ENCODE results near the gene B4GALNT4. TPM values are rescaled to one million over a fixed set of nuclear protein-coding genes. Genes with fewer than 3 reads are reported as not detected.

The B4GALNT4 gene
- total and polyA plus RNA-seq, 2 donors (not counting 1 experiment from before 2014, with no cell fraction given), result 1.5 to 3.8 TPM

DNA sequence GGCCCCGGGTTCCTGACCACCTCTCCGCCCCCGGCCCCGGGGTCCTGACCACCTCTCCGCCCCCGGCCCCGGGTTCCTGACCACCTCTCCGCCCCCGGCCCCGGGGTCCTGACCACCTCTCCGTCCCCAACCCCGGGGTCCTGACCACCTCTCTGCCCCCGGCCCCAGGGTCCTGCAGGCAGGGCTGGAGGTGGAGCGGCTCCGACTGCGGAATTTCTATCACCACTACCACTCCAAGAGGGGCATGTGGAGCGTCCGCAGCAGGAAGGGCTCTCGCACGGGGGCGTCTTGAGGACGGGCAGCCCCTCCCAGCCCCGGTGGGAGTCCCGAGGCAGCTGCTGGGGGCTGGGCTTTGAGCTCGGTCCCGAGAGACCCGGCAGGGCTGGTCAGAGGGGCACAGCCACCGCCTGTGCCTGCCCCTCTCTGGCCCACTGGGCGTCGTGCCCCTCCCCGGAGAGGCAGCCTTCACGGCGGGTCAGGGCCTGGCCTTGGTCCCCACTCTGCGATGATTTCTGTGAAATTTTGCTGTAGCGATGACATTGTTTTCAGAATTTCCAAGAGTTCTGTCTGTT is 12.3 kb downstream of the B4GALNT4 start:
- no peaks in the 10 kb centered on the region for H4K20me1 ChIP-seq (ENCODE audit: control insufficient read depth, extremely low read depth, insufficient read depth, low read length)
- no peaks in the 10 kb centered on the region for H3K79me2 ChIP-seq (ENCODE audit: control insufficient read depth, insufficient read depth, low read length)
- H3K4me2 ChIP-seq (ENCODE audit: extremely low read depth, insufficient read depth, low read length), result no peak overlapping the region
- H3K27me3 ChIP-seq (ENCODE audit: control insufficient read depth, insufficient read depth, low read length), result no peaks in the 10 kb centered on the region
- no peaks in the 10 kb centered on the region for H3K4me1 ChIP-seq (ENCODE audit: control insufficient read depth, extremely low read depth, insufficient read depth, low read length)
- H3K27ac ChIP-seq (ENCODE audit: insufficient read depth, low read length), result no peak overlapping the region
- H3K4me3 ChIP-seq (replicated peaks in 1 of 4; ENCODE audit: control extremely low read depth in 1 of 4, insufficient read depth in 1 of 4, low read depth in 3 of 4, low read length in 4 of 4), result no peak overlapping the region
- H3K9ac ChIP-seq (ENCODE audit: insufficient read depth, low read length), result no peak overlapping the region
- no peaks in the 10 kb centered on the region for H3K36me3 ChIP-seq (ENCODE audit: control insufficient read depth, insufficient read depth, low read length)
- DNase-seq (ENCODE audit: low read depth in 2 of 2), result no peak
- H3K9me3 ChIP-seq (ENCODE audit: control insufficient read depth, insufficient read depth, low read depth, low read length), result no peaks in the 10 kb centered on the region
- H2AFZ ChIP-seq (ENCODE audit: low read length), result no peak overlapping the region
- TF ChIP-seq EZH2 (IDR thresholded peaks at IDR 0.05; ENCODE audit: low read length, missing control alignments), result no peak
- no peak for TF ChIP-seq CTCF (conservative IDR thresholded peaks at IDR 0.05 in 1 of 2, IDR thresholded peaks at IDR 0.05 in 1 of 2; ENCODE audit: low read depth in 1 of 2, low read length in 2 of 2)

DNA sequence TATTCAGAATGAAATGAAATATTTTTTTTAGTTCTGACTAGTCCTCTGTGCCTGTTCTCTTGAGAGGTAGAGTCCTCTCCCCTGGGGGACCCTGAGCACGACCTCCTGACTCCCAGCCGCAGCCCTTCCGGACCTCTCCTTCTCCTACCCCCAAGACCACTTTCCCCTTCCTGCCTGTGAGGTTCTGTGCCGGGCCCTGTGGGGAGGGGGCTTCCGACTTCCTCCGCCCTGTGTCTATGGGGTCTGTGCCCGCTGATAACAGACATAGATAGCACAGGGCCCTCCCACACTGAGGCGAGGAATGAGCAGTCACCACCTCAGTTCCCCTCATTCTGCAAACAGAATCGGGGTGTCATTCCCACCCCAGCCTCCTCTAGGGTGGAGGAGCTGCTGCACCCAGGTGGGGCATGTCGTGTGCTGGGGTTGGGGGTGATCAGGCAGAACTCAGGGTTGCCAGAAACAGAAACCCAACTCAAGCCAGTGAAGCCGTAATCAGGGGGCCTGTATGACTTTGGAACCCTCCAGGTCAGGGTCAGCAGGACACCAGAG is 12.9 kb downstream of the B4GALNT4 start:
- Histone ChIP-seq H3K79me2 (ENCODE audit: control insufficient read depth, insufficient read depth, low read length) (no peaks in the 10 kb centered on the region), H3K36me3 (ENCODE audit: control insufficient read depth, insufficient read depth, low read length) (no peaks in the 10 kb centered on the region), H3K9me3 (ENCODE audit: control insufficient read depth, insufficient read depth, low read depth, low read length) (no peaks in the 10 kb centered on the region), H3K4me2 (ENCODE audit: extremely low read depth, insufficient read depth, low read length) (no peak overlapping the region), H4K20me1 (ENCODE audit: control insufficient read depth, extremely low read depth, insufficient read depth, low read length) (no peaks in the 10 kb centered on the region), H3K27me3 (ENCODE audit: control insufficient read depth, insufficient read depth, low read length) (no peaks in the 10 kb centered on the region), H3K4me1 (ENCODE audit: control insufficient read depth, extremely low read depth, insufficient read depth, low read length) (no peaks in the 10 kb centered on the region), H3K27ac (ENCODE audit: insufficient read depth, low read length) (no peak overlapping the region), H3K4me3 (replicated peaks in 1 of 4; ENCODE audit: control extremely low read depth in 1 of 4, insufficient read depth in 1 of 4, low read depth in 3 of 4, low read length in 4 of 4) (no peak overlapping the region), H2AFZ (ENCODE audit: low read length) (no peak overlapping the region), H3K9ac (ENCODE audit: insufficient read depth, low read length) (no peak overlapping the region)
- no peak for TF ChIP-seq CTCF (conservative IDR thresholded peaks at IDR 0.05 in 1 of 2, IDR thresholded peaks at IDR 0.05 in 1 of 2; ENCODE audit: low read depth in 1 of 2, low read length in 2 of 2)
- TF ChIP-seq EZH2 (IDR thresholded peaks at IDR 0.05; ENCODE audit: low read length, missing control alignments), result no peak
- no peak for DNase-seq (ENCODE audit: low read depth in 2 of 2)

- TF ChIP-seq CTCF (conservative IDR thresholded peaks at IDR 0.05 in 1 of 2, IDR thresholded peaks at IDR 0.05 in 1 of 2; ENCODE audit: low read depth in 1 of 2, low read length in 2 of 2) (no peak), EZH2 (IDR thresholded peaks at IDR 0.05; ENCODE audit: low read length, missing control alignments) (no peak)
Measured at GRCh38 chr11:383431-383830, 14.1 kb downstream of the B4GALNT4 start.

More at GRCh38 chr11:383431-383830, 14.1 kb downstream of the B4GALNT4 start:
- no peak overlapping the region for H3K4me2 ChIP-seq (ENCODE audit: extremely low read depth, insufficient read depth, low read length)
- H3K4me1 ChIP-seq (ENCODE audit: control insufficient read depth, extremely low read depth, insufficient read depth, low read length), result no peaks in the 10 kb centered on the region
- no peak overlapping the region for H3K27ac ChIP-seq (ENCODE audit: insufficient read depth, low read length)
- no peak overlapping the region for H3K9ac ChIP-seq (ENCODE audit: insufficient read depth, low read length)
- H3K4me3 ChIP-seq (replicated peaks in 1 of 4; ENCODE audit: control extremely low read depth in 1 of 4, insufficient read depth in 1 of 4, low read depth in 3 of 4, low read length in 4 of 4), result no peak overlapping the region
- H3K79me2 ChIP-seq (ENCODE audit: control insufficient read depth, insufficient read depth, low read length), result no peaks in the 10 kb centered on the region
- H2AFZ ChIP-seq (ENCODE audit: low read length), result no peak overlapping the region
- DNase-seq (ENCODE audit: low read depth in 2 of 2), result no peak
- H3K36me3 ChIP-seq (ENCODE audit: control insufficient read depth, insufficient read depth, low read length), result no peaks in the 10 kb centered on the region
- H4K20me1 ChIP-seq (ENCODE audit: control insufficient read depth, extremely low read depth, insufficient read depth, low read length), result no peaks in the 10 kb centered on the region
- no peaks in the 10 kb centered on the region for H3K27me3 ChIP-seq (ENCODE audit: control insufficient read depth, insufficient read depth, low read length)
- H3K9me3 ChIP-seq (ENCODE audit: control insufficient read depth, insufficient read depth, low read depth, low read length), result no peaks in the 10 kb centered on the region
